ENCODE results near the gene ADGRD1. TPM values are rescaled to one million over a fixed set of nuclear protein-coding genes. Genes with fewer than 3 reads are reported as not detected.

ADGRD1 gene
- total RNA-seq, 1 experiment from 2014 or later = 0.77 TPM

- Mint-ChIP-seq H3K4me3 (no peak overlapping the region), H3K27me3 (ENCODE audit: low read depth) (no peaks in the 10 kb centered on the region), H3K9me3 (no peaks in the 10 kb centered on the region), H3K27ac (no peak overlapping the region), H3K36me3 (no peaks in the 10 kb centered on the region), H3K4me1 (no peaks in the 10 kb centered on the region)
- CTCF ChIA-PET = interaction anchor here (1.1 kb wide), 1 partner anchor 17 kb away, joined by 4 read pairs; no protein-coding TSS in a partner anchor
- peak; percentile 8 for DNase-seq (ENCODE audit: low spot score)
- POLR2A ChIA-PET = no interaction called here
- no peak for TF ChIP-seq EMX1 (CRISPR knock-in tag; IDR thresholded peaks at IDR 0.05)
- TF ChIP-seq TEAD1 (CRISPR knock-in tag; IDR thresholded peaks at IDR 0.05) = no peak
- TF ChIP-seq MAX (CRISPR knock-in tag; IDR thresholded peaks at IDR 0.05) = no peak
- TF ChIP-seq AFF4 (CRISPR knock-in tag; IDR thresholded peaks at IDR 0.05; ENCODE audit: borderline replicate concordance) = no peak
- no peak for TF ChIP-seq ZNF281 (CRISPR knock-in tag; IDR thresholded peaks at IDR 0.05)
- TF ChIP-seq SOX15 (CRISPR knock-in tag; IDR thresholded peaks at IDR 0.05) = no peak
- TF ChIP-seq CREB1 (CRISPR knock-in tag; IDR thresholded peaks at IDR 0.05) = no peak
- TF ChIP-seq NR2C2 (CRISPR knock-in tag; IDR thresholded peaks at IDR 0.05) = no peak
- TF ChIP-seq ZNF425 (CRISPR knock-in tag; conservative IDR thresholded peaks at IDR 0.05) = no peak
- TF ChIP-seq SMAD4 (CRISPR knock-in tag; IDR thresholded peaks at IDR 0.05) = no peak
- TF ChIP-seq NR1H2 (CRISPR knock-in tag; IDR thresholded peaks at IDR 0.05) = no peak
- TF ChIP-seq E2F5 (CRISPR knock-in tag; IDR thresholded peaks at IDR 0.05) = no peak
- no peak for TF ChIP-seq AR (CRISPR knock-in tag; IDR thresholded peaks at IDR 0.05)
- TF ChIP-seq ARID4B (CRISPR knock-in tag; IDR thresholded peaks at IDR 0.05; ENCODE audit: borderline replicate concordance) = no peak
- no peak for ATAC-seq
These were observed 133.7 kb downstream of the ADGRD1 start for GRCh38 chr12:131087302-131087818.

All from WTC11 (cell line).